ENCODE results near the gene RASSF7.
"Not testable (repeated sequence)": the region's sequence is repeated elsewhere in the genome, so short reads cannot be mapped to it uniquely, and the experiment has no call there.

The RASSF7 gene, protein sequence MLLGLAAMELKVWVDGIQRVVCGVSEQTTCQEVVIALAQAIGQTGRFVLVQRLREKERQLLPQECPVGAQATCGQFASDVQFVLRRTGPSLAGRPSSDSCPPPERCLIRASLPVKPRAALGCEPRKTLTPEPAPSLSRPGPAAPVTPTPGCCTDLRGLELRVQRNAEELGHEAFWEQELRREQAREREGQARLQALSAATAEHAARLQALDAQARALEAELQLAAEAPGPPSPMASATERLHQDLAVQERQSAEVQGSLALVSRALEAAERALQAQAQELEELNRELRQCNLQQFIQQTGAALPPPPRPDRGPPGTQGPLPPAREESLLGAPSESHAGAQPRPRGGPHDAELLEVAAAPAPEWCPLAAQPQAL

DNA sequence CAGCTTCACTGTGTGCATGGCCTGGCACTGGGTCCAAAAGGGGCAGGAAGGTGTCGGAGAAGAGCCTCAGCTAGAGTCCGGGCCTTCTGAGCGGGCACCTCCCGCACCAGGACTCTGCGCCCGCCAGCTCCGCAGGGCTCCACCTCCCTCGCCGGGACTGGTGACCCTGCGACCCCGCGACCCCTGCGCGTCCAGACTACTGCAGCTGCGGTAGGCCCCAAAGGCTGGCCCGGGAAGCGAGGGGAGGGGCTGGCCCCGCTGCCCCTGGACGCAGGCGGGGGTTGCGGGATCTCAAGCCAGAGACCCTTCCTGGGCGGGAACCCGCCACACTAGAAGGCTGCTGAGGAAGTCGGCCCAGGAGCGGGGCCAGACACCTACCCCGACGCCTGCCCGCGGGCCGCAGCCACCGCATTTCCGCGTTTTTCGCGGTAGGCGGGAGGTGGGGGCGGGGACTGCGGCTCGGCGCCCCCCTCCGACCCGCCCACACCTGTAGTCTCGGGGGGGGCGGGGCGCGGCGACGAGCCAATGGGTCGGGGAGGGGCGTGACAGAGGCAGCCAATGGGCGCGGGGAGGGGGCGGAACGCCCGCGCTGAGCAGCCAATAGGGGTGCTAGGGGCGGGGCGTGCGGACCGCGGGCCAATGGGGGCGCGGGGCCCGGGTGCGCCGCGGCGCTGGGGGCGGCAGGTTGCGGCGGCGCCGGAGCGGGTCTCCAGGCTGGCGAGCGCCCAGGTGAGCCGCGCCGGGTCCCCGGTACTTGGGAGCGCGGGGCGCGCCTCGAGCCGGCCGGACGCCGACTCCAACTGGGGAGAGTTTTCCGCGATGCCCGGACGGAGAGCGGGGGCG is at the start of gene RASSF7, which contains the start of gene LMNTD2:
Gene RASSF7 (plus strand): TSS at position 666 of the 843 bp plus-strand sequence. CDS start 799 bp downstream, outside the sequence.
Gene LMNTD2 (minus strand): TSS at position 434 of the 843 bp plus-strand sequence. CDS start 22 bp downstream, at position 412.
- in situ Hi-C loops (cut with MboI; ENCODE audit: low sequenced_read_pairs): loop anchor here (25.0 kb wide), 1 partner anchor 202 kb away; no protein-coding TSS in a partner anchor
- Histone ChIP-seq H3K36me3 (replicated peaks) (peaks cover 3% of the 10 kb centered on the region; the same call in 1 of the 2 replicates), H3K4me1 (peaks cover 12% of the 10 kb centered on the region), H3K9me3 (no peaks in the 10 kb centered on the region), H3K4me3 (peak within 1 kb of the TSS; percentile 46), H3K27me3 (ENCODE audit: low read depth) (no peaks in the 10 kb centered on the region)
- peak; percentile 85 to 97 for DNase-seq (ENCODE audit: low spot score in 2 of 2)

DNA sequence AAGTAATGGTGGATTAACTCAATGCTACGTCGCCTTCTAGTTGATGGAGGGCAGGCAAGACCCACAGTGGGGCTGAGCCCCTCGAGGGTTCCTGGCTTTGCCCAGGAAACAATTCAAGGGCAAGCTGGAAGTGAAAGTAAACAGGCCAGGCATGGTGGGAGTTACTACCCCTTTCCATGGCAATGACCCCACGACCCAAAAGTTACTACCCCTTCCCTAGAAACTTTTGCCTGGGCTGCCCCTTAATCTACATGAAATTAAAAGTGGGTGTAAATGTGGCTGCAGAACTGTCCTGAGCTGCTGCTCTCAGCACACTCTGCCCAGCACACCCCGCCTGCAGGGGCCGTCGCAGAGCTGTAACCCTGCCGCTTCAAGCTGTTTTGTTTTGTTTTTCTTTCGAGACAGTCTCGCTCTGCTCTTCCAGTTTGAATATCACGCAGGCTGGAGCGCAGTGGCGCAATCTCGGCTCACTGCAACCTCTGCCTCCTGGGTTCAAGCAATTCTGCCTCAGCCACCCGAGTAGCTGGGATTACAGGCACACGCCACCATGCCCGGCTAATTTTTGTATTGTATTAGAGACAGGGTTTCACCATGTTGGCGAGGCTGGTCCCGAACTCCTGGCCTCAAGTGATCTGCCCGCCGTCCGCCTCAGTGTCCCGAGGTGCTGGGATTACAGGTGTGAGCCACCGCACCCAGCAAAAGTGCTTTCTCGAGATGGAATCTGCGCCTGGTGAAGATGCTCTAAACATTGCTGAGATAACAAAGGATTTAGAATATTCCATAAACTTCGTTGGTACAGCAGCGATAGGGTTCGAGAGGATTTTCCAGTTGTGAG is 47.8 kb upstream of the RASSF7 start:
- no peak for DNase-seq (ENCODE audit: low spot score in 2 of 2)
- in situ Hi-C loops (cut with MboI; ENCODE audit: low sequenced_read_pairs): no loop called here
- Histone ChIP-seq H3K4me3 (no peak overlapping the region), H3K36me3 (replicated peaks) (peaks cover 8% of the 10 kb centered on the region), H3K27me3 (ENCODE audit: low read depth) (no peaks in the 10 kb centered on the region), H3K9me3 (peaks cover 7% of the 10 kb centered on the region), H3K4me1 (no peaks in the 10 kb centered on the region)

DNA sequence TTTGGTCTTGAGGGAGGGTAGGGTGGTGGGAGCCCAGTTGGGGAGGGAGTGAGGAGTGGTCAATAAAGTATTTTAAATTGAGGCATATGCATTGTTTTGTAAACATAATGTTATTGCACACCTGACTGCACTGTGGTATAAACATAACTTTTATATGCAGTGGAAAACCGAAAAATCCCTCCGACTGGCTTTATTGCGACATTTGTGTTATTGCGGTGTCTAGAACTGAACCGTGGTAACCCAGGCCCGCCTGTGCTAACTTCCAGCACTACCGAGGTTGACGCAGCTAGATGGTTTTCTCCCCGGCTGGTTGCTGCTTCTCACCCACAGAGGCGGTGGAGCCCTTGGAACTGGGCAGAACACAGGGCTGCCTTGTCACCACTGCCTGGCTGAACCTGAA is 46.2 kb upstream of the RASSF7 start:
- Histone ChIP-seq H3K9me3 (peaks cover 7% of the 10 kb centered on the region), H3K27me3 (ENCODE audit: low read depth) (no peaks in the 10 kb centered on the region), H3K4me1 (peaks cover 5% of the 10 kb centered on the region; the same call in 1 of the 2 replicates), H3K36me3 (replicated peaks) (no peaks in the 10 kb centered on the region; the same call in 1 of the 2 replicates), H3K4me3 (no peak overlapping the region)
- in situ Hi-C loops (cut with MboI; ENCODE audit: low sequenced_read_pairs): no loop called here
- no peak for DNase-seq (ENCODE audit: low spot score in 2 of 2)

DNA sequence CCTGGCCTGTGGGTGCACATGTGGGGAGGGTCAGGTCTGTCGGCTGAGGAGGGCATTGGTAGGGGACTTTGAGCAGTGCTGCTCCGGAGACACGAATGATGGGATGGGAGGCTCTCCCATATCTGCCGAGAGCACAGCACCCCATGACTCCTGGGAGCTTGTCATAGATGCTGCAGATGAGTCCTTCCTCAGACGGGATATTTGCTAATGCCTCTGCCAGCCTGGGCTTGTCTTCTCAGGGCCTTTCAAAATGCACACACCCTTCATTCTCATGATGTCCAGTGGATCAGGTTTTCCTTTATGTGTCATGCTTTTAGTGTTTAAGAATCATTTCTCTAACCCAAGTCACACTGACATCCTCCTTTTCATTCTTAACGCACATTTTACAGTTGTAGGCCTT is 45.6 kb upstream of the RASSF7 start:
- Histone ChIP-seq H3K4me1 (peaks cover 5% of the 10 kb centered on the region; the same call in 1 of the 2 replicates), H3K9me3 (peaks cover 7% of the 10 kb centered on the region), H3K4me3 (no peak overlapping the region), H3K36me3 (replicated peaks) (no peaks in the 10 kb centered on the region; the same call in 1 of the 2 replicates), H3K27me3 (ENCODE audit: low read depth) (no peaks in the 10 kb centered on the region)
- no peak for DNase-seq (ENCODE audit: low spot score in 2 of 2)
- in situ Hi-C loops (cut with MboI; ENCODE audit: low sequenced_read_pairs): no loop called here

DNA sequence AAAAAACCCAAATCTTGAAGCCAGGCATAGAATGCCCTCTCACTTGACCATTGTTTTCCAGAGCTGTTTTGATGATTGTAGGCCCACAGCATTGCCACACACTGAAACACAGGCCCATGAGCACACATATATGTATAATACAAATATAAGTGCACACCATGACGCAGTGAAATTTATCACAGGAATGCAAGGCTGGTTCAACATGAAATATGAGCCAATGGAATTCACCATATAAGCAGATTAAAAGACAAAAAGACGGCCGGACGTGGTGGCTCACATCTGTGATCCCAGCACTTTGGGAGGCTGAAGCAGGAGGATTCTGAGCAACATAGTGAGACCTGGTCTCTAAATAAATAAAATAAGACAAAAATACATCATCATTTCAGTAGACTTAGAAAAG is 44.4 kb upstream of the RASSF7 start:
- DNase-seq (ENCODE audit: low spot score in 2 of 2): no peak
- Histone ChIP-seq H3K4me1 (peaks cover 5% of the 10 kb centered on the region; the same call in 1 of the 2 replicates), H3K9me3 (peaks cover 7% of the 10 kb centered on the region), H3K36me3 (replicated peaks) (no peaks in the 10 kb centered on the region; the same call in 1 of the 2 replicates), H3K27me3 (ENCODE audit: low read depth) (no peaks in the 10 kb centered on the region), H3K4me3 (no peak overlapping the region)
- in situ Hi-C loops (cut with MboI; ENCODE audit: low sequenced_read_pairs): no loop called here

DNA sequence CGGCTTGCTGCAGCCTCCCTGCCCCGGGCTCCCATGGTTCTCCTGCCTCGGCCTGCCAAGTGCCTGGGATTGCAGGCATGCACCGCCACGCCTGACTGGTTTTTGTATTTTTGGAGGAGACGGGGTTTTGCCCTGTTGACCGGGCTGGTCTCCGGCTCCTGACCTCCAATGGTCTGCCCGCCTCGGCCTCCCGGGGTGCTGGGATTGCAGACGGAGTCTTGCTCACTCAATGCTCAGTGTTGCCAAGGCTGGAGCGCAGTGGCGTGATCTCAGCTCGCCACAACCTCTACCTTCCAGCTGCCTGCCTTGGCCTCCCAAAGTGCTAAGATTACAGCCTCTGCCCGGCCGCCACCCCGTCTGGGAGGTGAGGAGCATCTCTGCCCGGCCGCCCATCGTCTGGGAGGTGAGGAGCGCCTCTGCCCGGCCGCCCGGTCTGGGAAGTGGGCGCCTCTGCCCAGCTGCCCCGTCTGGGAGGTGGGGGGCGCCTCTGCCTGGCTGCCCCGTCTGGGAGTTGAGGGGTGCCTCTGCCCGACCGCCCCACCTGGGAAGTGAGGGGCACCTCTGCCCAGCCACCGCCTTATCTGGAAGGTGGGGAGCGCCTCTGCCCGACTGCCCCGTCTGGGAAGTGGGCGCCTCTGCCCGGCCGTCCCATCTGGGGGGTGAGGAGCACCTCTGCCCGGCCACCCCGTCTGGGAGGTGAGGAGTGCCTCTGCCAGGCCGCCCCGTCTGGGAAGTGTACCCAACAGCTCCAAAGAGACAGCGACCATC is 43.7 kb upstream of the RASSF7 start:
- H3K36me3 ChIP-seq (replicated peaks); H3K4me1 ChIP-seq; H3K4me3 ChIP-seq; DNase-seq (ENCODE audit: low spot score in 2 of 2); H3K9me3 ChIP-seq; in situ Hi-C loops (cut with MboI; ENCODE audit: low sequenced_read_pairs); H3K27me3 ChIP-seq (ENCODE audit: low read depth): not testable (repeated sequence)

DNA sequence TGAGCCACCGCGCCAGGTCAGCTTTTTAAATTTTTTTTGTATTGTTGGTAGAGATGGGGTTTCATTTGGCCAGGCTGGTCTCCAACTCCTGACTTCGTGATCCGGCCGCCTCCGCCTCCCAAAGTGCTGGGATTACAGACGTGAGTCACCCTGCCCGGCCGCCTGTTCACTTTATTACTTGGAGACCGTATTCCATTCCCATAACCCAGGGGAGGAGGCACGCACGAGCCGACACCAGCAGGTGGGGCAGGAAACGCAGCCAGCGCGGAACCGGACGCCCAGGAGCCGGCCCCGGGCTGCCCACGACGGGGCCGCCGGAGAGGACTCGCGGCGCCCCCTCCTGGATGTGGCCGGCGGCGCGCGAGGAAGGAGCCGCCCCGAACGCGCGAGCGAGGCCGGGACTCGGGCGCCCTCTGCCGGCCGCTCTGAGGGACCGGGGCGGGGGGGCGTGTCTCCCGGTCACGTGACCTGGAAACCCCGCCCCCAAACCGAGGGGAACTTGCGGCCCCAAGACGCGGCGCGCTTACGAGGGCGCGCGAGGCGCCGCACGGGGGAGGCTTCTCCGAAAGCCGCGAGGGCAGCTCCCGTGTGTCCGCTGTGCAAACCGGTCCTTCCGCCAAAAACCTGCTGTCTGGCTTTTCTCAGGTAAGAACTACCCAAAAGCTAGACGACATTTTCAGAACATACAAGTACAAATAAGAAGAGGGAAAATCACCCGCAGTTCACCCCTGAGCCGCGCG is 42.1 kb upstream of the RASSF7 start:
- Histone ChIP-seq H3K27me3 (ENCODE audit: low read depth) (no peaks in the 10 kb centered on the region), H3K36me3 (replicated peaks) (no peaks in the 10 kb centered on the region; the same call in 1 of the 2 replicates), H3K4me3 (no peak overlapping the region), H3K9me3 (peaks cover 7% of the 10 kb centered on the region), H3K4me1 (peaks cover 5% of the 10 kb centered on the region; the same call in 1 of the 2 replicates)
- in situ Hi-C loops (cut with MboI; ENCODE audit: low sequenced_read_pairs): no loop called here
- peak; percentile 51 to 84 for DNase-seq (ENCODE audit: low spot score in 2 of 2)

DNA sequence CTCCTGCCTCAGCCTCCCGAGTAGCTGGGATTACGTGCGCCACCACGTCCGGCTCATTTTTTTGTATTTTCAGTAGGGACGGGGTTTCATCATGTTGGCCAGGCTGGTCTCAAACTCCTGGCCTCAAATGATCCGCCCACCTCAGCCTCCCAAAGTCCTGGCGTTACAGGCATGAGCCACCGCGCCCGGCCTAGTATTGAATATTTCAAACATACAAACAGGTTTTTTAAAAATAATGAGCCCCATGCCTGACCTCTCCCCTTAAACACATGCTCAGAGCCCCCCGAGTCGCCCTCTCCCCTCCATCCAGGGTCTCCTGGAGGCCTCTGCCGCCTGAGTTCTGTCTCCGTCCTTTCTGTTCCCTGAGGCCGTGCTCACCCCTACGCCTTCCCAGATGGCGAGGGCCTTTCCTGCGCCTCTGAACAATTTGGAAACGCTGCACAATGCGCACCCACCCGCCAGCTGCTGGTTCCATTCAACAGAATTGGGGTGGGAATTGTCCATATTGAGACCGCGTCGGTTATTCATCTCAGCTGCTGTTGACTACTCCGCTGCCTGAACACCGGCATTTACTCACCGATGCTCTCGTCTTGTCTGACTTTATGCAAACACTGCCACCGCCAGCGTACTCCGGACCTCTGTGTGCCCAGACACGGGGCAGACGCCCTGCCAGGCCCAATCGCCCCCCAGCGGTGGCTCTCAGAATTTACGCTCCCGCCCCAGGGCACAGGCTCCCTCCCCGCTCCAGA is 40.2 kb upstream of the RASSF7 start:
- in situ Hi-C loops (cut with MboI; ENCODE audit: low sequenced_read_pairs): no loop called here
- Histone ChIP-seq H3K27me3 (ENCODE audit: low read depth) (no peaks in the 10 kb centered on the region), H3K4me3 (no peak overlapping the region), H3K4me1 (peaks cover 5% of the 10 kb centered on the region; the same call in 1 of the 2 replicates), H3K36me3 (replicated peaks) (no peaks in the 10 kb centered on the region), H3K9me3 (peaks cover 7% of the 10 kb centered on the region)
- no peak for DNase-seq (ENCODE audit: low spot score in 2 of 2)

DNA sequence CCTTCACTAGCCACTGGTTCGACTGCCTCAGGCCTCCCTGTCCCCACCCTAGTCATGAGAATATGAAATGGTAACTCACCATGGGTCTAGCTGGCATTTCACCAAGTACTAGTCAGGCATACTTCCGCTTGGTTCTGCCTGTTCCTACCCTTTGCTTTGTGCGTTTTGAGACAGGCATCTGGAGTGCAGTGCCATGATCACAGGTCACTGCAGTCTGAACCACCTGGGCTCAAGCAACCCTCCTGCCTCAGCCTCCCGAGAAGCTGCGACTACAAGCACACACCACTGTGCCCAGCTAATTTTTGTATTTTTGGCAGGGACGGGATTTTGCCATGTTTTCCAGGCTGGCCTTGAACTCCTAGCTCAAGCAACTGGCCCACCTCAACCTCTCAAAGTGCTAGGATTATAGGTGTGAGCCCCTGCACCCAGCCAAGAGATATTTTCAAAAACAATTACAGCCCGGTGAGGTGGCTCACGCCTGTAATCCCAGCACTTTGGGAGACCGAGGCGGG is 39.5 kb upstream of the RASSF7 start:
- Histone ChIP-seq H3K9me3 (peaks cover 4% of the 10 kb centered on the region), H3K4me3 (no peak overlapping the region), H3K4me1 (peaks cover 5% of the 10 kb centered on the region; the same call in 1 of the 2 replicates), H3K27me3 (ENCODE audit: low read depth) (no peaks in the 10 kb centered on the region), H3K36me3 (replicated peaks) (no peaks in the 10 kb centered on the region)
- in situ Hi-C loops (cut with MboI; ENCODE audit: low sequenced_read_pairs): no loop called here
- DNase-seq (ENCODE audit: low spot score in 2 of 2): no peak

DNA sequence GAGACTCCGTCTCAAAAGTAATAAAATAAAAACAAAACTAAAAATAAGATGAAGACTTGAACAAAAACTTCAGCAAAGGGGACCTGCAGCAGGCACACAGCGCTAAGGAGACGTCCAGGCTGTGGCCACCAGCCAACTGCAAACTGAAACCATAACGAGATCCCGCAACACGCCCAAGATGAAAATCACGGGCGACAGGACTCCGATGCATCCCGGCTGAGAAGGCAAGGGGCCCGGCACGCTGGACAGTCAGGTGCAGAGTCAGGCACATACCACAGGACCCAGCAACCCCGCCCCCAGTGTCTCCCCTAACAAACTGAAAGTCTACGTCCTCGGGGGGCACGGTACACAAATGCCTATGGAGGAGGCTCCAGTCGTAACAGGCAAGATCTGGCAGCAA is 34.6 kb upstream of the RASSF7 start:
- in situ Hi-C loops (cut with MboI; ENCODE audit: low sequenced_read_pairs): no loop called here
- Histone ChIP-seq H3K4me3 (no peak overlapping the region), H3K27me3 (ENCODE audit: low read depth) (no peaks in the 10 kb centered on the region), H3K36me3 (replicated peaks) (no peaks in the 10 kb centered on the region), H3K9me3 (no peaks in the 10 kb centered on the region), H3K4me1 (no peaks in the 10 kb centered on the region)
- DNase-seq (ENCODE audit: low spot score in 2 of 2): no peak

DNA sequence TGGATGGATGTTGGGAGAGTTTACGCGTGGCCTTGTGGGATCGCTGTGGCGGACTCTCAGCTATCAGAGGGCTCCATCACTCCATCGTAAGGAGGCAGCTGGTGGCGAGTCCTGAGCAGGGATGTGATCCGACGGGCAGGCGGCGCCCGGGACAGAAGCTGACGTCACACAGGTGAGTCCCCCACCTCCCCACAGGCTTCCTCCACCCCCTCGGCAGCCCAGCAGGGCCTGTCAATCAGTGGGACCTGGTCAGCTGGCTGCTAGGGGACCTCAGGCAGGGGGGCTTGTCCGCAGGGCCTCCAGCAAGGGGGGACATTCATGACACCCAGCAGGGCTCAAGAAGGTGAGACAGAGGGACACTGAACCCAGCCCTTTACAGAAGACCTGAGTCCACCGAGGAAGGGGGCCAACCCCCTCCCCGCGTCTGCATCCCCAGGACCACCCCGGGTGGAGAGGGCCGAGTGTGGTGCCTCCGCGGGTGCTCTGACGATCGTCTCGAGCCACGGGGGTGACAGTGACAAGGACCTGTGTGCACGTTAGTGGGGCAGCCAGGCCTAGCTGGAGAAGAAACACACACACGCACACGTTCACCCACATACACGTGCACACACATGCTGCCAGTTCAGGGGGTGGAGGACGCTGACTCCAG is 32.5 kb upstream of the RASSF7 start:
- Histone ChIP-seq H3K36me3 (replicated peaks) (peaks cover 19% of the 10 kb centered on the region), H3K4me3 (no peak overlapping the region)

More for the DNA sequence above, 32.5 kb upstream of the RASSF7 start:
- Histone ChIP-seq H3K4me1 (no peaks in the 10 kb centered on the region), H3K9me3 (no peaks in the 10 kb centered on the region), H3K27me3 (ENCODE audit: low read depth) (no peaks in the 10 kb centered on the region)
- DNase-seq (ENCODE audit: low spot score in 2 of 2): no peak
- in situ Hi-C loops (cut with MboI; ENCODE audit: low sequenced_read_pairs): no loop called here

All from HAP-1 (cell line).